ENCODE measurements around the gene CSTB. TPM values are rescaled to one million over a fixed set of nuclear protein-coding genes. Genes with fewer than 3 reads are reported as not detected.
A peak's percentile ranks its signal among the peaks of the same experiment; 100 is the strongest.

The CSTB gene
- total RNA-seq, 1 experiment from 2014 or later, result 40.7 TPM

DNA sequence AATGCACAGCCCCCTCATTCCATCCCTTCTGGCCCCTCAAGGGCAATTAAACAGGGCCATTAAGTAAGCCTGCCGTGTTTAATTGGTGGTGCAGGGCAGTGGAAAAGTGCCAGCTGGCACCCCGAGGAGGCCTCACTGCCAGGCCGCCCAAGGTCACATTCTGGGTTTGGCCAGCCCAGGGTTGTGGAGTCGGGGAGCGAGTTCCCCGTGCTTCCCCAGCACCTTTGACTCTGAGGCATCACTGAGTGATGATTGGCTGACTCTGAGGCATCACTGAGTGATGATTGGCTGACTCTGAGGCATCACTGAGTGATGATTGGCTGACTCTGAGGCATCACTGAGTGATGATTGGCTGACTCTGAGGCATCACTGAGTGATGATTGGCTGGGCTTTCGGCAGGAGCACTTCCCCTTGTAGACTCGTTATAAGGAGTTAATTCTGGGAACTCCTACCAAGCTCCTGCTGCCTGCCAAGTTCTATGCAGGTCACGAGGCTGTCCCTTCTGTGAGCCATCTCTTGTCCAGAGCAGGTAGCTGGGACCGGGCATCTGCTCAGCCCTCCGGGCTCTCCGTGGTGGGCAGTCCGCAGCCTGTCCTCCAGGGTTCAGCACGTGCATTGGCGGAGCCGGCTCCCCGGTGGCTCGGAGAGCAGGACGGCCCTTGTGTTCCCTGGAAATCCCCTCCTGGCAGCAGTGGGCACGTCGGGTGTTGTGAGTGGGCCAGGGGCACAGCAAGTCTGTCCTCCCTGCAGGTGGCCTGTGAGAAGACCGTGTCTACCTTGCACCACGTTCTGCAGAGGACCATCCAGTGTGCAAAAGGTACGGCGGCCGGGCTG lies 20.9 kb downstream of the CSTB start:
- no peak overlapping the region for H4K5ac ChIP-seq (ENCODE audit: insufficient read length, low read depth, low read length)
- no peaks in the 10 kb centered on the region for H3K79me2 ChIP-seq (ENCODE audit: insufficient read depth, low read length)
- no peaks in the 10 kb centered on the region for H3K79me1 ChIP-seq (ENCODE audit: insufficient read depth, low read depth, low read length, poor library complexity, severe bottlenecking)
- no peak for DNase-seq
- peaks cover 33 to 61% (median 40%) of the 10 kb centered on the region in 3 experiments for H3K36me3 Mint-ChIP-seq (ENCODE audit: insufficient read depth in 1 of 3, low read depth in 3 of 3)
- no peak overlapping the region for H4K8ac ChIP-seq (replicated peaks; ENCODE audit: insufficient read length, low read depth, low read length)
- H3K27me3 ChIP-seq (ENCODE audit: insufficient read depth, low read length), result no peaks in the 10 kb centered on the region
- no peak overlapping the region for H3K4me3 Mint-ChIP-seq
- no peak overlapping the region for H3K14ac ChIP-seq (ENCODE audit: insufficient read depth, low read length)
- no peaks in the 10 kb centered on the region for H3K4me1 ChIP-seq (ENCODE audit: insufficient read depth, low read length)
- H2BK20ac ChIP-seq (ENCODE audit: low read depth, low read length, poor library complexity, severe bottlenecking), result no peak overlapping the region
- no peak overlapping the region for H4K91ac ChIP-seq (ENCODE audit: insufficient read length, low read depth, low read length)
- TF ChIP-seq, protein P1, sequence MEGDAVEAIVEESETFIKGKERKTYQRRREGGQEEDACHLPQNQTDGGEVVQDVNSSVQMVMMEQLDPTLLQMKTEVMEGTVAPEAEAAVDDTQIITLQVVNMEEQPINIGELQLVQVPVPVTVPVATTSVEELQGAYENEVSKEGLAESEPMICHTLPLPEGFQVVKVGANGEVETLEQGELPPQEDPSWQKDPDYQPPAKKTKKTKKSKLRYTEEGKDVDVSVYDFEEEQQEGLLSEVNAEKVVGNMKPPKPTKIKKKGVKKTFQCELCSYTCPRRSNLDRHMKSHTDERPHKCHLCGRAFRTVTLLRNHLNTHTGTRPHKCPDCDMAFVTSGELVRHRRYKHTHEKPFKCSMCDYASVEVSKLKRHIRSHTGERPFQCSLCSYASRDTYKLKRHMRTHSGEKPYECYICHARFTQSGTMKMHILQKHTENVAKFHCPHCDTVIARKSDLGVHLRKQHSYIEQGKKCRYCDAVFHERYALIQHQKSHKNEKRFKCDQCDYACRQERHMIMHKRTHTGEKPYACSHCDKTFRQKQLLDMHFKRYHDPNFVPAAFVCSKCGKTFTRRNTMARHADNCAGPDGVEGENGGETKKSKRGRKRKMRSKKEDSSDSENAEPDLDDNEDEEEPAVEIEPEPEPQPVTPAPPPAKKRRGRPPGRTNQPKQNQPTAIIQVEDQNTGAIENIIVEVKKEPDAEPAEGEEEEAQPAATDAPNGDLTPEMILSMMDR (conservative IDR thresholded peaks at IDR 0.05), result no peak
- H3K4me2 ChIP-seq (ENCODE audit: insufficient read depth, insufficient read length, low read length), result no peak overlapping the region
- peak overlapping the region in 2 of 3 experiments; percentile 67 to 68; a peak in 2 of 7 replicates for H3K27ac Mint-ChIP-seq
- no peak overlapping the region for H3K4ac ChIP-seq (ENCODE audit: low read depth, low read length)
- no peak overlapping the region for H2BK120ac ChIP-seq (ENCODE audit: low read depth, low read length, poor library complexity, severe bottlenecking)
- H3K9me3 Mint-ChIP-seq, result no peaks in the 10 kb centered on the region
- H3K23me2 ChIP-seq (ENCODE audit: insufficient read length, low read depth, low read length, poor library complexity, severe bottlenecking), result no peaks in the 10 kb centered on the region
- H4K20me1 ChIP-seq (ENCODE audit: control insufficient read depth, insufficient read depth, insufficient read length), result no peaks in the 10 kb centered on the region
- no peak overlapping the region for H3K56ac ChIP-seq (ENCODE audit: insufficient read length, low read depth, low read length)
- no CpG with 5 or more reads among the region's 26 CpGs for WGBS (ENCODE audit: extremely low coverage, insufficient read length, low lambda C conversion rate)
- H3K18ac ChIP-seq (ENCODE audit: insufficient read length, low read depth, low read length), result no peak overlapping the region
- H3K9ac ChIP-seq (ENCODE audit: extremely low read depth, insufficient read length, low read length), result no peak overlapping the region
- H3K27me3 Mint-ChIP-seq (ENCODE audit: low read depth), result no peaks in the 10 kb centered on the region
- H2AFZ ChIP-seq (ENCODE audit: low read length), result no peak overlapping the region
- no peak overlapping the region for H3K27ac ChIP-seq (ENCODE audit: insufficient read length, low read depth, low read length)
- H3K4me1 Mint-ChIP-seq, result no peaks in the 10 kb centered on the region
- H3T11ph ChIP-seq (ENCODE audit: low read length), result no peak overlapping the region
- no peak overlapping the region for H2AK5ac ChIP-seq (ENCODE audit: insufficient read length, low read length)
- H3K23ac ChIP-seq (ENCODE audit: insufficient read length, low read depth, low read length), result no peak overlapping the region
- no peaks in the 10 kb centered on the region for H3K9me3 ChIP-seq (ENCODE audit: control insufficient read depth, low read depth, low read length)
- H2BK12ac ChIP-seq (ENCODE audit: insufficient read length, low read depth, low read length), result no peak overlapping the region
- no peak overlapping the region for H2BK5ac ChIP-seq (ENCODE audit: insufficient read length, low read length)
- no peak overlapping the region for H2BK15ac ChIP-seq (ENCODE audit: low read depth, low read length)
